NOMO-1 treated with DMSO at 0.1 percent for 48 hours (cell line): ENCODE results near the gene WARS2.

Experiments used
- DNase-seq: peaks from one replicate; lab custom pipeline; 2025; ENCODE audit not compliant: unreplicated experiment; lab: John Stamatoyannopoulos, UW

WARS2 gene

DNA sequence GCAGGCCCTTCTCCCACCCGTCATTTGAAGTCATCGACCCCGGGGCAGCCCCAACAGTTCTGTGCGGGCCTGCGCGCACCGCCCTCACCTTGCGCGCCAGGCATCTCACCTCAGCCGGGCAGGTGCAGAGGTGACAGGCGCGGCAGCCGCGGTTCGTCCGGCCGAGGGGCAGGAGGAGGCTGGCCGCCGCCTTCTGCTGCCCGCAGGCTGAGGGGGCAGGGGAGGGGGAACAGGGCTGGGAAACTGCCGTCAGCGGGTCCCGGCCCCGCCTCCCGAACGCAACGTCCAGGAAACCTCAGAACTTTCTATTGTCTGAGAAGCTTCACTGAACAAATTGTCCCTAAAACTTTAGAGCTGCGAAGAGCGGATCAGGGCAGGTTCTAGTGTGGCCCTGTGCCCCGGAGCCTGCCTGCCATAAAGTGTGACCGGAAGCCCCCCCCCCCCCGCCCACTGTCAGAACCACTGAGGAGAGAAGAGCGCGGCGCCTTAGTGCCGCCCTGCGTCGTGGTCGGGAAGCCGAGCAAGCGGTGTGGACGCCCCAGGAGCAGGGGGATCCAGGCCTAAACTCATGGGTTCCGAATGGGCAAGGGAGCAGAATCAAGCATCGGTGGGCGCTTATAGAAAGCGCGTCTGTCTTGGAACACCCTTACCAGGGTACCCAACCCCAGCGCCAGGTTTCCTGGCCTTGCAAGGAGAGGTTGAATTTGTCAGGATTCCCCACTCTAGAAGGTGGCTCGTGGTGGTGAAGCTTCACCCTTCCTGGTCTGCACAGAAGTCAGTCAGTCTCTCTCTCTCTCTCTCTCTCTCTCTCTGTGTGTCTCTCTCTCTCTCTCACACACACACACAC lies 139.0 kb downstream of the WARS2 start:
- DNase-seq, result peak; percentile 54

DNA sequence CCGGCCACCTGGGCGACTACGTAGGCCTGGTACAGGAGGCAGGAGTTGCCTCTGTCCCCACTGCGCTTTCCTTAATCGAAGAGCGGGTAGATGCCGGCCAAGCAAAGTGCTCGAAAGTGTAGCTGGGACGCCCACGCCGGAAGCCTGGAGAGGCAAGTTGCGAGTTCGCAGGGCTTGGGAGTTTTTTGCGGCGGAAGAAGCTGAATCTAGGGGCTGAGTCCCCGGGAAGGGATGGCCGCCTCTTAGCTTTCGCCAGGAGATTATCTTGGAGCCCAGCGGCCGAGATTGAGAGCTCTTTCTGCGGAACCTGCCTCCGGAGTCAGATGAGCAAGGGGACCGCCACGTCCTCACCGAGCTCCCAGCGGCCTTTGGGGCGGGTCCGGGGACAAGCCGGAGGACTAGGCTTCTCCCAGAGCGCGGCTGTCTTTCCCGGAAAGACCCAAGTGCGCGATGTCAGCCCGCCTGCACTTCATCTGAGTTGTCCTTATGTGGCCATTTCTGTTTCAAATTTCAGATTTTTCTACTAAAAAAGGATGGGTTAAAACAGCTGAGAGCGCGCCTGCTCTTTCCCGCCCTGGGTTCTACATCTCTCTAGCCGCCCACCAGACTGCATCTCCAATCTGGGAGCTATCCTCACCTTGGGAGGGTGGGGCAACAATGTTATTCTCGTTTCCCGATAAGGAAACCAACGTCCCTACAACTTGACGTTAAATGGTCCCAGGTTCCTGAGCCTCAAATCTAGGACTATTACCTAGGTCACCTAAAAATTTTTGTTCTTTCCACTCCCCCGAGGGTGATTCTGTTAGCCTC lies 139.9 kb downstream of the WARS2 start:
- no peak for DNase-seq

DNA sequence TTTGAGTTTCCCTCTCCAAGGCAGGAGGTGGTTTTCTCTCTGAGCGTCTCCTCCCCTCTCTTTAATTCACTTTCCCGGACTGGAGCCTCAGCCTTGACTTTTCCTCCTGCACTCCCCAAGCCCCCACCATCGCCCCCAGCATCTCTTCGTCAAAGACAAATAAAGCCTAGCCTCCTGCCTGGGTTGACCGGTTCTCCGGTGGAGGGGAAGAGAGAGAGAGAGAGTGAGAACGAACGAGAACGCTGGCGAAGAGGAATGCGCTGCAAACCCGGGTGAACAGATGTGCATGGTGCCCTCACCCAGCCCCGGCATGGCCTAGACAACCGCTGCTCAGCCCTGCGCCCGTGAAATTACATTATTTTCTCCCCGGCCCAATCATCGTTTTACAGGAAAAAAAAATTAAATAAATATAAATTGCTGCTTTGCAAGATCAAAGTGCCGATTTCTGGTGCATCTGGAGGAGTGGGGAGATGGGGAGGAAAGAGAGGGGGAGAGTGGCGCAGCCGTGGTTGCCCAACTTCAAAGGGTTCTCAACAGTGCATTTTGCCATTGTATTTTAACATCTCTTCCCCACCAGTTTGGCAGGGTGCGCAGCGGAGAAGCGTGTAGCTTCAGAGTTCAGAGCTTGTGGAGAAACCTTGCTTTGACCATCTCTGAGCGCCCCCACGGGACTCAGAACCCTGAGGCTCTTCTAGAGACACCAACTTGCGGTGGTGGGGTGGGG lies 140.9 kb downstream of the WARS2 start:
- no peak for DNase-seq

DNA sequence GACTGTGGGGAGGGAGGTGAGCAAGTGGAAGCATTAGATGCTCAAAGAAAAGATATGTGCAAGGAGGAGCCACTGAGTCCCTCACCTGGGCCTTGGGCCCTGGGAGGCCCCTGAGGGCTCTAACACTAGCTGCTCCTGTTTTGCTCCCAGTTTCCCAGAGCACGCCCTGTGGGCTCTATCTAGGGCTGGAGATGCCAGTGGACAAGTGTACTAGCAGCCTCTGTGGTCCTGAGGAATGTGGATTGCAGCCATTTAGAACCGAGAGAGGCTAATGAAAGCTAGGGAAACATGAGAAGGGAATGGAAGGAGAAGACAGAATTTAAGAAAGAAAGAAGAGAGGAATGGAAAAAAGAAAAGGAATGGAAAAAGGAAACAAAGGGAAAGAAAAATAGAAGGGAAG lies 142.3 kb downstream of the WARS2 start:
- DNase-seq, result no peak

DNA sequence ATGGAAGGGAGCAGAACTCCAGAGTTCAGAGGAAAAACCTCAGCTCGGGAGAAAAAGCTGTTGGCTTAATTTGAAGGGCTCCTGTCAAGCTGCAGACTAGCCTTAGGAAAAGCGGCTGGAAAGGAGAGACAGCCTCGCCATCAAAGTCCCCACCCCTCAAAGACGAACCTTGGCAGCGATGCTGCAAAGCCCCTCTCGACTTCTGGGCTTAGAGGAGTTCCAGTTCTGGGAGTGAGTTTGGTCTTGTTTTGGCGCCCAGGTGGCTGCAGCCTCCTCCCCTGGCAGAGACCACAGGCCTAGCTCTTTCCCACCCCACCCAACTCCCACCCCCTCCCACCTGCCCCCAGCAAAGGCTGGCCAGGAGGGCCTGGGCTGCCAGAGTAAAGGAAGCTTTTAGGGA lies 143.2 kb downstream of the WARS2 start:
- no peak for DNase-seq

DNA sequence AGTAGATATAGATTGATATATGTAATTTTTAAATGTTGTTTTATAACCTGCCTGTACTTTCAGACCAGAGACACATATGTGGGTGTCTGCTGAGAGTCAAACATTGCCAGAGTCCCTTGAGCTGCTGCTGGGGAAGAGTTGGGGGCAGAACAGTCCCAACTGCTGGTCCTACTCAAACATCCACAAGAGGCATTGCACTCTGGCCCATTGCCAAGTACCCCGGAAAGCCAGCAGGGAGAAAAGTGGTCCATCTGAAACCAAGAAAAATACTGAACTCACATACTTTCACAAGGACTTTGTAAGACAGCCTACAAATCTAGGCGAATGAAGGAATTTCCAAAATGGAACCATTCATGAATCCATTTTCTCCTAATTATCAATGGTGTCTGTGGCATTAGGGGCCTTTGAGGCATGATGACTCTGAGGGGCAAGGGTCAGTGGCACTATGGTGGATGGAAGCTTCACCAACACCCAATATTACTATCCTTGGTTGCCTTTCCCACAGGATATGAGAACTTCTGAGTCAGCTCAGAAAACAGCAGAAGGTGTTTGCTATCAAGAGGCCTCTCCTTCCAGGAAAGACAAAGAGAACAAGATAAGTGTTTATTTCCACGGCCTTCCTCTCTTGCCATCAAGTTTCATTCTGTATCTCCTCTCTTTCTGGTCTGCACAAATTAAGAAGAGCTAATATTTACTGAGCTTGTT lies 145.0 kb downstream of the WARS2 start:
- no peak for DNase-seq

DNA sequence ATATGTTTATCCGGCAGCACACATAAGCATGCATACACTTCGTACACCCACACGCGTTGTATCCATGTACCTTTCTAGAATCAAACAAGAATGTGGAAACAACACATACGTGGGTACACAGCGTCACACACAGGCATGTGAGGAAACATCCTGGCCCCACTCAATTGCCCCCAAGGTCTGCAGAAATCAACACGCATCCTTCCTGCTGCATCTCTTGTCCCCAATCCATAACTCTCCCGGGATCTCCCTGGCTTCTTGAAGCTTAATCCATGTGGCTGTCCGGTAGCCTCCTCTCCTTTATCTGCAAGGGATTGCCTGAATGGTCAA lies 146.8 kb downstream of the WARS2 start:
- DNase-seq, result no peak

DNA sequence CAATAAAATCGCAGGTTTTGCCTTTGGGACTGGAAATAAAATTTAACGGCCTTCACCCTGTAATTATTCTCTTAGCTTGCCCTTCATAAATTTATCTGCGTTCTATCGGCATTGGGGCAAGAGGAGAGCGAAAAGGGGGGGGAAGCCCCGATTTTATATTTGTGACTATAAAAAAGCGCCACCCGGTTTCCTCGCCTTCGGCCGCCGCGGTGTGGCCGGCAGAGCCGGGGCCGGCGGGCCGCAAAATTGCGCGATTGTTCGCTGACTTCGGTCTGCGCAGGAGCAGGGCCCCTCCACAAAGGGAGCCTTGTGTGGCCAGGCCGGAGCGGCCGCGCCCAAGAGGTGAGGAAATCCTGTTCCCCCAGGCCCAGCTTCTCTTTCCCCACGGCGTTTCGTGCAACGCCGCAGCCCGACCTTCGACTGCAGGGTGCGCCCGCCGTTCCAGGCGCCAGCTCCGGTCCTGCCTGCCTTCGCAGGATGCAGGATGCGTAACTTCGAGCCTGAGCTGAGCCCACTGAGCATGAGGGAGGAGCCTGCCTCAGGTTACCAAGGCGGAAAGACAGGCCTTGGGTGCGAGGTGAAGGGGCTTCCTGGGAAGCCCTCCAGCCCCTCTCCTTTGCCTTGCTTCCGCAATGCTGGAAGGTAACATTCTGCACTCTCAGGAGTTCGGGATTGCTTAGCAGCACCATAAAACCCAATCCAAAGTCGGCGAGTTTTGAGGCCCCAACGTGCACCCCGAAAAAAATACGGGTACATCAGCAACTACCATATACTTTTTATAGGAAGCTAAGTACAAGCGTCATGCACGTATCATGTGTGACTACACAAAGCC lies 147.4 kb downstream of the WARS2 start:
- no peak for DNase-seq

DNA sequence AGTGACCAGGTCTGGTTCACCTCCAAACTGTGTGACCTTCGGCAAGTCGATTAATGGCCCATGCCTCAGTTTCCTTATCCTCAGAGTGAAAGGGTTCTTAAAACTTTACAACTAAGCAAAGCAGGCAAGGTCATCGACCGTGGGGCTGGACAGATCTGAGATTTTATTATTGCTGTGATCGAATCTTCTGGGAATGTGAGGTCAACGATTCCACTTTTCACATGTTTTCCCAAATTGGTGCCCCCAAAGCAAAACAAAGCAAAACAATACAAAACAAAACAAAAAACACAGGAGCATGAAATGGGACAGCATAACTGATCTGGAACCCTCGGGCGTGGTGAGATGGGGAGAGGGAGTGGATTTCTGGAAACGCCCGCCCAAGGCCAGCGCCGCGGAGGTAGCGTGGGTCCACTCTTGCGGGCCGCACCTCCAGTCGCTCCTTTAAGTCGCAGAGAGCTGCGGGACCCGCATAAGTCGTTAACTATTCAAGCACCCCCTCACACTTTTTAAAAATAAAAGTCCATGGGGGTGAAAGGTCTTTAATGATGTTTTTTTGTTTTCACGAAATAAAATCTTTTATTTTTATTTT lies 148.1 kb downstream of the WARS2 start:
- no peak for DNase-seq

DNA sequence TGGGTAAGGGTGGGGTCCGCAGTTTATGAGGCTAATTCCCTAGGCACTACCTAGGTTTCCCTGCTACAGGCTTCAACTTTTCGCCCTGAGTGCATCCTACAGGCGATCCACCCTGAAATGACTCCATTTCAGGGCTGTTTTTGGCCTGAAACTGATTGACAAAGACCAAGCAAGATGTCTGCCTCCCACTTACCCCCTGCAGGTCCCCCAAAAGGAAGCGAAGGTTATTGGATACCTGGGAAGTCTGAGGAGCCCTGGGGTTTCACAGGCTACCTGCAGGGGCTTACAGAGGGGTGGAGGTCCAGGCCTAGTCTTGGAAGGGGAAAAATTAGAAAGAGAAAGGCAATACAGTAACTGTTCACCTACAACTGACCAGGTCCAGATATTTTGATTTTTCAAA lies 149.0 kb downstream of the WARS2 start:
- no peak for DNase-seq

DNA sequence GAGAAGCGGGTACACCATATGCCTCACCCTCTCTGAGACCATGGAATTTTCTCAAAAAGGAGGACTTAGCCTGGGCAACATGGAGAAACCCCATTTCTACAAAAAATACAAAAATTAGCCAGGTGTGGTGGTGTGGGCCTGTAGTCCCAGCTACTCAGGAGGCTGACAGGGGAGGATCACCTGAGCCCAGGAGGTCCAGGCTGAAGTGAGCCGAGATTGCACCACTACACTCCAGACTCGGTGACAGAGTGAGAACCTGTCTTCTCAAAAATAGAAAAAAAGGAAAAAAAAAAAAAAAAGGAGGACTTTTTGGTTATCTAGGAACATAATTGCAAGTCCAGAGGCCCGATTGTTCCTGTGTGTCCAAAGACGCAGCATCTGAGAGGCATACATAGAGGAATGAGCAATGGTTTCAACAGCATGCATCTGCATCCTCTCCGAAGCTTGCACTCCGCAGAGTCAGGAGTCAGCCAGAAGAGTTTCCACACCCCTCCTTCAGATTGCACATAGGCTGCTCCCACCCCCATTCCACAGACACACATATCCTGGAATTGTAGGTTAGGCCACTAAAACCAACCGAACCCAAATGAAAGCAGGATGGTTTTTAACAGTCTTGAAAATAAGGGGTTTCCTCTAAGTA lies 149.8 kb downstream of the WARS2 start:
- no peak for DNase-seq

DNA sequence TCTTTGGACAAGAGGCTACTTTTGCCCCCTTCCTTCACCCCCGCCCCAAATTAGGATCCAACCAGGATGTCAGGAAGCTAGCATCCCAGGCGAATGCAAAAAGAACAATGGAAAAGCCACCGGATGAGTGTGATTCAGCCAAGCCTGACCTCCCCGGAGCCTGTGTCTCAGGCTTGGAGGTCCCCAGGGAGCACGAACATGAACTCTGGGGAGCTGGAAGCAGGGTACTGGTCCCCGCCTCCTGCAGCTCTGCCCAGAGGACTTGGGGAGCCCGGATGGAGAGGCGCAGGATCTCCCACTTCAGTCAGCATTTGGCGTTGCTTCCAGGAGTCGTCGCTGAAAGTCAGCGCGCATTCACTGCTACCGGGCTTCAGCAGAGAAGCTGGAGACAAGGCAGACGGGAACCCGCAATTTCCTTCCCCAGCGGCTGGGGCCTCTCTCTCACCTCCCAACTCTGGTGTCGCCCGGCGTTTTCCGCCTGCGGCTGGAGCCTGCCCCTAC lies 150.5 kb downstream of the WARS2 start:
- no peak for DNase-seq

DNA sequence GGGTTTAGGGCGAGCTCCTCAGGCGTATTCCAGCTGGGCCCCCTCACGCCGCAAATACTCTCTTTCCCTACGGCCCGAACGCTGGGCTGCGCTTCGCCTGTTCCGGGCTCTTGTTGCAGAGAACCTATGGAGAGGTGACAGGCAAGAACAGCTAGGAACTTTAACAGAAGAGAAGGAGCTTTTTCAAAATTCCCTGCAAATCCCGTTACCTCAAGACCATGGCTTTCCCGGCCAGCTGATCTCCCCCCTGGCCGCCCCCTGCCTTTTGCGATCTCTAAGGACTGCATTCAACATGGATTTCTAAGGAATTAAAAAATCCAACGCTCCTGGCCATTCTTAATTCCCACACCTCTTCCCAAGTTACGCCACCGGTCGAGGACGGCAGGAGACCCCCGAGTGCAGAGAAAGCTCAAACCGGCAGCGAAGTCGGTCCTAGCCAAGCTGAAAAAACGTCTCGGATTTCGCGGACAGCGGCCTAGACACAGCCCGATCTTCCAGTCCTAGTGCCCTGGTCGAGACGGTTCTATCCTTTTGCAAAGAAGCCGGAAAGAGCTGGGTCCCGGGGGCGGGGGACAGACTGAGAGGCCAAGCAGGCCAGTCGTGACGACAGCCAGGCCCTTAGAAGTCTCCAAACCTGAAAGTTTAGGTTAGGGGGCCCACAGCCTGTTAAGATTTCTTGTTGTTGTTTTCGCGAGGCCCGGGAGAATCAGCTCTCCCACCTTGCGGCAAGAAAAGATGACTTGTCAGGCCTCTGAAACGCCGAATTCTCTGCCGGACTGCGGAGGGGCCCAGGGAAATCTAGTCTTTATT lies 151.2 kb downstream of the WARS2 start:
- DNase-seq, result no peak

DNA sequence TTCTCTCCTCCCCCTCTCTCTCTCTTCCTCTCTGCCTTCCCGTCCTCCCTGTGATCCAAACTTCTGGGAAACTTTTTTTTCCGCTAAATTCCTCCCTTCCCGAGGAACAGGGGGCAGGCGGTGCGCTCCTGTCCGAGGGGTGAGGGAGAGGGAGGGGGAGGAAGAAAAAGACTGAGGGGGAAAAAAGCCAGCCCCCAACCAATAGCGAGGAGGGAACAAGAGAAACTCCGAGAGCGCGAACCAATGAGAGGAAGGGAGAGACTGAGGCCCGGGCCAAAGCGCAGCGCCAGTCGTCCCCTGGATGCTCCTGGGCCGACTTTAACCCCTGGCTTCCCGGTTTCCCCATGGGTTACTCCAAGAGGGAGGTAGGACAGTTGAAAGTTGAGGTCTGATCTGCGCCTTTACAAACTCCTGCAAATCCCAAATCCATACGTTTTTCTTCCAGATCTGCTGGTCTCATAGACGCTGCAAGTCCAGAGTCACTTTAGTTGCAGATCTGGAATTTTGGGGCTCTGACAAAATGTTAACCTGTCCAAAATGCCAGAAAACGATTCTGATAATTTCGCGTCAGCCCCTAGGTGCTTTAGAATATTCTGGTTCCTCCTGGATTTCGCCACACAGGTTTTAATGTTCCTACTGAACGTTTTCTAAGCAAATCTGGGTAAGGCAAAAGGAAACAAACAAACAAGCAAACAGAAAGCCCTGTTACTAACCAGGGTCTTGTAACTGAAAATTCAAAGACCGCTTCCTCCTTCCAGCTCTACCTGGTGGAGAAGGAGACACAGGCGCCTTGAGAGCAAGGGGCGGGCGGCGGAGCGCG lies 152.1 kb downstream of the WARS2 start, which contains the start of gene TBX15:
TBX15 (minus strand) TSS at position 158 of the 820 bp plus-strand sequence. CDS start 548 bp downstream, outside the sequence.
- DNase-seq, result no peak

DNA sequence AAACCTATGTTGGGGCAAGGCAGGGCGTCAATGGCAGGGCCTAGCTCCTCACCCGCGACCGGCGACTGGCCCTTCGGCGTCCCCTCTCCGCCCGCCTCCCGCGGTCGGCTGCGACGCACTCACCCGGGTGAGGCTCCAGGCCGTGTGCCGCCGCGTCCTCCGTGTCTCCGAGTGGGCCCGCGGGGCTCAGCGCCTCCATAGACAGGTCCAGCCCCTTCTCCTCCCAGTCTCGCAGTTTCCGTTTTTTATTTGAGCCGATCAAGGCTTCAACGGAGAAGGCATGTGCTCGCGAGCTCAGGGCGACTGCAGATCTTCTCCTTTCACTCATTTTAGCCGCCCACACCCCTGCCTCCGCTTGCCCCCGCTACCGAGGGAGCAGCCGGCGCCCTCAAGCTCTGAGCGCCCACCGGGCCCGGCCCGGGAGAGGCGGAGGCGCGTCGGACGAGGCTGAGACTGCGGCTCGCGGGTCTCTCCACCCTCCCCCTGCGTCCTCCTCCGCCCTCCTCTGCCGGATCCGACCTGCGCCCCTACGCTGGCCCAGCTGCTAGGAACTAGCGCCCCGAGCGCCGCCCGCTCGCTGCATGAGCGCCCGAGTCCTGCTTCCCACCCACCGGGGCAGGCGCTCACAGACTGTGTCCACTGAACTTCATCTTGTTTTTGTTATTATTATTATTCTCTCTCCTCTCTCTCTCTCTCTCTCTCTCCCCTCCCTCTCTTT lies 152.8 kb downstream of the WARS2 start:
- no peak for DNase-seq

DNA sequence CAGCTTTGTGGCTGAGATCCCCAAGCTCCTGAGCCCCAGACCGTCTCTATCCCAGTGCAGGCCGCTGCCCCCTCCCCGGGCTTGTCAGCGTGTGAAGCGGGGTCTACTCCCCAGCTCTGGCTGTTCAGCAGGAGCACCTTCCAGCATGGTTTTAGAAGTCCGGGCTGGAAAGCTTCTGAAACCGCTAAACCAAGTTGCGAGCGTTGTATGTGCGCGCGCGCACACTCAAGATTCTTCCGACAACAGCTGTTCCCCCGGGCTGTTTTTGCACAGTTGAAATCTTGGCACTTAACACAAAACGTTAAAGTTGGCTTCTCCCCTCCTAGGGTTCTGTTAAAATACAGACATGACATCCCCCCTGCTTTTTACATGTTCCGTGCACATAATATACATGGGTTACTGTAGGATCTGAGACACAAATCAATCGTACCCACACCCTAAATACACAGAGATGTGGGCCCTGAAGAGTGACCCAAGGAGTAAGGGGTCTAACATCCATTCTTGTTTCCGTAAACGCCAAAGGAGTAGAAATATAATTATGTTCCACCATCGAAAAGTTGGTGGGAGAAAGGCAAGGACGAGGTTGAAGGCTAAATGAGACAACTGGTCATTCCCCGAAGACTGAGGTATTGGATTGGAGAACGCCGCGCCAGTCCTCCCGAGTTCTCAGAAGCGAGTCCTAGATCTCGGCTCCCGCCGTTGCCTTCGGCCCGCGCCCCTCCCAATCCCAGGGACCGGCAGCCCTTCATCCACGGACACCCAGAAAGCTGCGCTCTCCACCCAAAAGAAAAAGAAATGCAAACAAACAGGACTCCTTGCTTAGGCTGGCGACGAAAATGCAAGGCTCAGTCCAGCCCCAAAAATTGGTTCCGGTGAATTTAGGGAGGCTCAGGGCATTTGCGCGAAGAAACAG lies 153.6 kb downstream of the WARS2 start:
- DNase-seq, result no peak
